ENCODE data around the gene PLXNA4. TPM values are rescaled to one million over a fixed set of nuclear protein-coding genes. Genes with fewer than 3 reads are reported as not detected.

PLXNA4 gene
- total RNA-seq, 2 experiments from 2014 or later: 16.5 to 20.5 TPM

GRCh38 chr7:132580717-132581285 lies 4.5 kb upstream of the PLXNA4 start:
- peak; percentile 75 for ATAC-seq (ENCODE audit: low read depth)
- POLR2A ChIA-PET: interaction anchor here (0.6 to 1.5 kb wide), 6 partner anchors 75 to 272 kb away, joined by 3 to 7 read pairs (median 4); no protein-coding TSS in a partner anchor
- Mint-ChIP-seq H3K9me3 (no peaks in the 10 kb centered on the region), H3K4me1 (peaks cover 22% of the 10 kb centered on the region), H3K4me3 (no peak overlapping the region), H3K27me3 (peaks cover 57% of the 10 kb centered on the region), H3K36me3 (no peaks in the 10 kb centered on the region), H3K27ac (no peak overlapping the region)
- peak; percentile 77 for DNase-seq

- Mint-ChIP-seq H3K27me3 (peaks cover 58% of the 10 kb centered on the region), H3K4me3 (no peak overlapping the region), H3K9me3 (no peaks in the 10 kb centered on the region), H3K27ac (no peak overlapping the region), H3K4me1 (peaks cover 22% of the 10 kb centered on the region), H3K36me3 (no peaks in the 10 kb centered on the region)
- no peak for ATAC-seq (ENCODE audit: low read depth)
- POLR2A ChIA-PET: interaction anchor here (0.9 to 1.5 kb wide), 5 partner anchors 75 to 271 kb away, joined by 3 to 7 read pairs (median 4); no protein-coding TSS in a partner anchor
- DNase-seq: no peak
These were observed 4.0 kb upstream of the PLXNA4 start for GRCh38 chr7:132580277-132580676.

- peaks cover 2% of the 10 kb centered on the region for H3K36me3 Mint-ChIP-seq
- H3K9me3 Mint-ChIP-seq: no peaks in the 10 kb centered on the region
- POLR2A ChIA-PET: interaction anchor here (0.7 to 1.5 kb wide), 3 partner anchors 185 to 905 kb away, joined by 4 to 7 read pairs (median 6); no protein-coding TSS in a partner anchor
- no peak for DNase-seq
- H3K4me1 Mint-ChIP-seq: peaks cover 26% of the 10 kb centered on the region
- ATAC-seq (ENCODE audit: low read depth): no peak
- H3K27ac Mint-ChIP-seq: no peak overlapping the region
- H3K4me3 Mint-ChIP-seq: no peak overlapping the region
- peaks cover 60% of the 10 kb centered on the region for H3K27me3 Mint-ChIP-seq
These were observed 3.1 kb upstream of the PLXNA4 start for GRCh38 chr7:132579260-132579899.

GRCh38 chr7:132578826-132579225 lies 2.6 kb upstream of the PLXNA4 start:
- POLR2A ChIA-PET: no interaction called here
- peaks cover 29% of the 10 kb centered on the region for H3K4me1 Mint-ChIP-seq
- no peak for DNase-seq
- no peaks in the 10 kb centered on the region for H3K9me3 Mint-ChIP-seq
- no peak overlapping the region for H3K4me3 Mint-ChIP-seq
- H3K27me3 Mint-ChIP-seq: peaks cover 62% of the 10 kb centered on the region
- H3K27ac Mint-ChIP-seq: no peak overlapping the region
- no peak for ATAC-seq (ENCODE audit: low read depth)
- peaks cover 5% of the 10 kb centered on the region for H3K36me3 Mint-ChIP-seq

DNA sequence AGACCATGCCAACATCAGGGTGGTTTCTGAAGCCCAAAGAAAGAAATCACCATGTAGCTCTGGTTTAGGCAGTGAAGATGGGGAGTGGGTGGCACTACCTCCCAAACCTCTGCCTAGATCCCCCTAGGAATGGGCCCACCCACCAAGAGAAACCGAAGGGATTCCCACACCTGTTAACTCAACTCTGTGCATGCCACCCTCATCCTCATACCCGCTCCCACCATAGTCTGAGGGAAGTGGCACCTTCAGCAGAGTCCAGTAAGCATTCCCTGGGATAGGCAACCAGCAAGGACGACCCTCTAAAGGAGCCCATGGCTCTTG lies 1.7 kb upstream of the PLXNA4 start:
- no peak overlapping the region for H3K27ac Mint-ChIP-seq
- H3K9me3 Mint-ChIP-seq: no peaks in the 10 kb centered on the region
- H3K4me1 Mint-ChIP-seq: peaks cover 35% of the 10 kb centered on the region
- ATAC-seq (ENCODE audit: low read depth) (no peak), DNase-seq (no peak)
- peaks cover 70% of the 10 kb centered on the region for H3K27me3 Mint-ChIP-seq
- H3K4me3 Mint-ChIP-seq: peak overlapping the region; percentile 73
- H3K36me3 Mint-ChIP-seq: peaks cover 8% of the 10 kb centered on the region
- POLR2A ChIA-PET: interaction anchor here (1.4 to 1.5 kb wide), 2 partner anchors 147 to 184 kb away, joined by 5 to 6 read pairs; no protein-coding TSS in a partner anchor

- POLR2A ChIA-PET: interaction anchor here (0.6 to 1.5 kb wide), 4 partner anchors 146 to 259 kb away, joined by 3 to 6 read pairs (median 4); no protein-coding TSS in a partner anchor
- Mint-ChIP-seq H3K27ac (no peak overlapping the region), H3K4me1 (peaks cover 39% of the 10 kb centered on the region), H3K4me3 (peak overlapping the region; percentile 73), H3K9me3 (no peaks in the 10 kb centered on the region), H3K36me3 (peaks cover 11% of the 10 kb centered on the region), H3K27me3 (peaks cover 70% of the 10 kb centered on the region)
- peak; percentile 71 for DNase-seq
- peak; percentile 38 for ATAC-seq (ENCODE audit: low read depth)
These were observed 1.2 kb upstream of the PLXNA4 start for GRCh38 chr7:132577206-132578049.

DNA sequence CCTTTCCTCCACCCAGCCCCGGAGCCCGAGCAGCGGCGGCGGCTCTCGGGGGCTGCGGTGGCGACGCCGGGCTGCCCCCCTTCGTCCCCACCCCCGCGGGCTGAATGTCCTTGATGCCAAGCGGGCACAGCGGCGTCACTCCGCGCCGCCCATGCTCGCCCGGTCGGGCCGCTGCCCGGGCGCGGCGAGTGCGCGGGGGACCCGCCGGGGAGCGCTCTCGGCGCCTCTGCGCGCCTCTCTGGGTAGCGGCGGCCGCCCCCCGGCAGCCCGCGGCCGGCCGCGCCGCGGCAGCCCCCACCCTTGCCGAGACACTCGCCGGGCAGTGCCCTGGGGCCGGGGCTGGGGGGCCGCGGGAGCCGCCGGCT lies 433 bp upstream of the PLXNA4 start:
- POLR2A ChIA-PET: interaction anchor here (0.8 to 2.2 kb wide), 4 partner anchors 145 to 258 kb away, joined by 3 to 6 read pairs (median 6); no protein-coding TSS in a partner anchor
- ATAC-seq (ENCODE audit: low read depth) (peak; percentile 17), DNase-seq (peak; percentile 62)
- no peak overlapping the region for H3K27ac Mint-ChIP-seq
- no peaks in the 10 kb centered on the region for H3K9me3 Mint-ChIP-seq
- H3K36me3 Mint-ChIP-seq: peaks cover 17% of the 10 kb centered on the region
- H3K27me3 Mint-ChIP-seq: peaks cover 71% of the 10 kb centered on the region
- H3K4me1 Mint-ChIP-seq: peaks cover 43% of the 10 kb centered on the region
- peak overlapping the region; percentile 91 for H3K4me3 Mint-ChIP-seq

GRCh38 chr7:132575419-132575981 lies 770 bp downstream of the PLXNA4 start:
- DNase-seq (peak; percentile 64), ATAC-seq (ENCODE audit: low read depth) (peak; percentile 48)
- H3K27me3 Mint-ChIP-seq: peaks cover 80% of the 10 kb centered on the region
- POLR2A ChIA-PET: interaction anchor here (1.0 to 2.2 kb wide), 2 partner anchors 178 to 255 kb away, joined by 3 to 6 read pairs; no protein-coding TSS in a partner anchor
- H3K9me3 Mint-ChIP-seq: no peaks in the 10 kb centered on the region
- H3K4me1 Mint-ChIP-seq: peaks cover 40% of the 10 kb centered on the region
- peaks cover 26% of the 10 kb centered on the region for H3K36me3 Mint-ChIP-seq
- peak overlapping the region; percentile 91 for H3K4me3 Mint-ChIP-seq
- H3K27ac Mint-ChIP-seq: peak overlapping the region; percentile 11

DNA sequence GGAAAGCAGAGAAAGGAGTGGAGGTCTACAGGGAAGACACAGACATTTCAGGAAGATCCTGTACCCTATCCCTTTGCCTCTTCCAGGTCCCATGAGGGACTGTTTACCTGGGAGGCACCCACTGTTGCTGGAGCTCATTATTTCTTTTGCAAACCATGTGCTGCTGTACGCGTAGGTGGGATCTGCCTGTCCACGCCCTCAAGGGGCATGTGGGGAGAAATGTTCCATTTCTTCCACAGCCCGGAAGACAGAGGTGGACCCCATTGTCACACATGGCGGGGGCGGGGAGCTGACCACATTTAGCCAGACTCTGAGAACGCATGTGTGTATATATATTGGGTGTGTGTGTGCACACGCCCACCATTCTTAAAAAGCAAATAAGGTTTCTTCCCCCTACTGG lies 2.0 kb downstream of the PLXNA4 start:
- H3K27ac Mint-ChIP-seq: no peak overlapping the region

DNA sequence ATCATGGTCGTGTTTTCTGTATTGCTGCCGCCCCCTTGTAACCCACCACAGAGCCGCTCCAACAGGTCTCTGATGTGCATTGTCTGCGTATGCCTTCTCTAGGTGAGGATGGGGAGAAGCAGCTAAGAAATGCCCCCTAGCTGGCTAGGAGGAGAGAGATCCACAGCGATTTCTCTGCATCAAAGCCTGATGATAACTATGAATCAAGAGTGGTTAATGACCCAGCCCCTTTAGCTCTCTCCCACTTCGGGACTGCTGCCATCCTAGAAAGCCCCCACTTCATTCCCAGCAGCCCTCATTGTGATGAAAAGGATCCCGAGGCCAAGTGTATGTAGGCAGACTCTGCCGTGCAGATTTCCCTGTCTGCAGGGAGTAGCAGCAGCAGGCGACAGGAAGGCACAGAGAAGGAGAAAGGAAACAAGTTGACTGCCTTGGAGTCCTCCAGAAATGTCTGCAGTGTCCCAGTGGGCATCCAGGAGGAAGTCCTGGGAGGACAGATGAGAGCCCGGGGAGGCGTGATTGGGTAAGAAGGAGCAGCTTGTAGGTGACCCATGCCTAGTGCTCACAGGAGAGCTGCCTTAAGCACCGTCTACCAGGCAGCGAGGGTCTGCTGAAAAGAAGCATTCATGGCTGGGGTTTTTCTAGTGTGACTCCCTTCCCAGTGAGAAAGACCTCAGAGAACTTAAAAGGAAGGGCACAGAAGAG lies 2.9 kb downstream of the PLXNA4 start:
- Mint-ChIP-seq H3K27ac (no peak overlapping the region), H3K4me3 (peak overlapping the region; percentile 91), H3K27me3 (peaks cover 72% of the 10 kb centered on the region), H3K9me3 (no peaks in the 10 kb centered on the region), H3K4me1 (peaks cover 39% of the 10 kb centered on the region), H3K36me3 (peaks cover 36% of the 10 kb centered on the region)
- POLR2A ChIA-PET: interaction anchor here (0.7 kb wide), 1 partner anchor 179 kb away, joined by 3 read pairs; no protein-coding TSS in a partner anchor
- no peak for DNase-seq
- ATAC-seq (ENCODE audit: low read depth): no peak

More for the DNA sequence above, 2.0 kb downstream of the PLXNA4 start:
- no peak for DNase-seq
- Mint-ChIP-seq H3K27me3 (peaks cover 78% of the 10 kb centered on the region), H3K36me3 (peaks cover 34% of the 10 kb centered on the region), H3K4me3 (peak overlapping the region; percentile 91), H3K4me1 (peaks cover 42% of the 10 kb centered on the region), H3K9me3 (no peaks in the 10 kb centered on the region)
- POLR2A ChIA-PET: interaction anchor here (0.7 kb wide), 1 partner anchor 180 kb away, joined by 3 read pairs; no protein-coding TSS in a partner anchor
- ATAC-seq (ENCODE audit: low read depth): no peak

DNA sequence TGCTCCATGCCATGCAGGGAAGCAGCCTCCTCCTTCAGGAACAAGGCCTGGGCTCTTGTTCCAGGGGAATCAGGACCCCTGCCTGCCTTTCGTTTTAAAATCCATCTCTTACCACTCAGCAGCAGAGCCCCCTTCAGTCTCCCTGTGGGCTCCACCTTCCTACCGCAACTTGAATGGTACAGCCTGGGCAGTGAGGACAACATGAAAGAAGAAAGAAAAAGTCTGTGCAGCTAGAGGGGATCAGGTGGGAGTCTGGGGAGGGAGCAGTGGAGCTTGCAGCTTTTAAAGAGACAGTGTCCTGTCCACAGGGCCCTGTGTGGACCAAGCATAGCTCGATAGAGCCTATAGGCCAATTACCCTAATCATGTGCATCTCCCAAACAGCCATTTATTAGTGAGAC lies 3.7 kb downstream of the PLXNA4 start:
- no peak overlapping the region for H3K27ac Mint-ChIP-seq
- H3K4me3 Mint-ChIP-seq: no peak overlapping the region
- peaks cover 68% of the 10 kb centered on the region for H3K27me3 Mint-ChIP-seq
- peaks cover 38% of the 10 kb centered on the region for H3K36me3 Mint-ChIP-seq
- POLR2A ChIA-PET: interaction anchor here (0.7 kb wide), 1 partner anchor 662 kb away, joined by 6 read pairs; no protein-coding TSS in a partner anchor
- DNase-seq (no peak), ATAC-seq (ENCODE audit: low read depth) (no peak)
- H3K4me1 Mint-ChIP-seq: peaks cover 35% of the 10 kb centered on the region
- H3K9me3 Mint-ChIP-seq: no peaks in the 10 kb centered on the region

GRCh38 chr7:132571970-132572369 lies 4.3 kb downstream of the PLXNA4 start:
- DNase-seq: no peak
- H3K27ac Mint-ChIP-seq: no peak overlapping the region
- H3K36me3 Mint-ChIP-seq: peaks cover 38% of the 10 kb centered on the region
- POLR2A ChIA-PET: no interaction called here
- H3K27me3 Mint-ChIP-seq: peaks cover 72% of the 10 kb centered on the region
- ATAC-seq (ENCODE audit: low read depth): no peak
- no peak overlapping the region for H3K4me3 Mint-ChIP-seq
- peaks cover 34% of the 10 kb centered on the region for H3K4me1 Mint-ChIP-seq
- no peaks in the 10 kb centered on the region for H3K9me3 Mint-ChIP-seq
